HepG2 (cell line): Measurements from ENCODE around the gene FAM83F. TPM values are rescaled to one million over a fixed set of nuclear protein-coding genes. Genes with fewer than 3 reads are reported as not detected.
A peak's percentile ranks its signal among the peaks of the same experiment; 100 is the strongest.

Source experiments
- ATF4 ChIP-seq, 2 experiments: fragments of 450-650 bp in 1 of 2; sonication (generic) in 1 of 2; formaldehyde crosslinking; IDR thresholded peaks; 2 replicates each; pipeline versions ENCODE4 v1.5.0 to v1.8.0; 2020 to 2022; ENCODE audit warnings: mild to moderate bottlenecking in 1 of 2, missing genetic modification reagents in 1 of 2
- CCAR2 ChIP-seq: fragments of 200-400 bp; formaldehyde crosslinking; optimal IDR thresholded peaks from 2 replicates; pipeline ENCODE3; 2018; ENCODE audit warnings: low read depth, mild to moderate bottlenecking, low read length, moderate library complexity
- CEBPB ChIP-seq: IDR thresholded peaks from 2 replicates; pipeline ENCODE4 v1.6.1; 2011; ENCODE audit warnings: low read depth, low read length, improper control_type of control experiment, borderline replicate concordance
- DRAP1 ChIP-seq: IDR thresholded peaks from 2 replicates; pipeline ENCODE4 v1.6.1; 2016; ENCODE audit warnings: missing genetic modification reagents, missing compliant biosample characterization
- GATA4 ChIP-seq: sonication (generic); IDR thresholded peaks from 2 replicates; pipeline ENCODE4 v1.6.1; 2016; ENCODE audit warnings: antibody characterized with exemption, low read depth, borderline replicate concordance
- HNF4G ChIP-seq, 2 experiments: sonication (generic) in 1 of 2; formaldehyde crosslinking in 1 of 2; IDR thresholded peaks; 2 replicates each; pipeline versions ENCODE4 v1.4.0 to v1.6.1; 2011 to 2020; ENCODE audit warnings: borderline replicate concordance in 2 of 2, low read depth in 2 of 2, mild to moderate bottlenecking in 2 of 2, low read length in 1 of 2, missing genetic modification reagents in 1 of 2, moderate library complexity in 1 of 2
- MBD4 ChIP-seq: IDR thresholded peaks from 2 replicates; pipeline ENCODE4 v1.6.1; 2012; ENCODE audit warnings: low read length, inconsistent platforms, borderline replicate concordance
- MBNL3 ChIP-seq: fragments of 250-450 bp; sonication (Bioruptor Pico); conservative IDR thresholded peaks from 2 replicates; pipeline ENCODE4 v1.8.0; 2022; ENCODE audit warnings: mild to moderate bottlenecking, inconsistent platforms
- MEIS1 ChIP-seq: sonication (generic); formaldehyde crosslinking; IDR thresholded peaks from 2 replicates; pipeline ENCODE4 v1.9.0; 2021; ENCODE audit warnings: mild to moderate bottlenecking, missing genetic modification reagents, moderate library complexity, borderline replicate concordance
- MXD1 ChIP-seq: sonication (generic); formaldehyde crosslinking; IDR thresholded peaks from 2 replicates; pipeline ENCODE4 v1.4.0; 2020; ENCODE audit warnings: mild to moderate bottlenecking, missing genetic modification reagents
- MYNN ChIP-seq: sonication (generic); formaldehyde crosslinking; IDR thresholded peaks from 2 replicates; pipeline ENCODE4 v1.4.0; 2020; ENCODE audit warnings: mild to moderate bottlenecking, low read depth, missing genetic modification reagents
- MZF1 ChIP-seq: sonication (generic); formaldehyde crosslinking; IDR thresholded peaks from 2 replicates; pipeline ENCODE4 v1.8.1; 2023; ENCODE audit warnings: mild to moderate bottlenecking, missing genetic modification reagents, borderline replicate concordance
- NKX3-1 ChIP-seq: sonication (generic); formaldehyde crosslinking; IDR thresholded peaks from 2 replicates; pipeline ENCODE4 v1.5.0; 2020; ENCODE audit warnings: missing genetic modification reagents
- NR2F6 ChIP-seq, 2 experiments: IDR thresholded peaks; 2 replicates each; pipeline ENCODE4 v1.6.1; 2016; ENCODE audit warnings: antibody characterized with exemption in 1 of 2, mild to moderate bottlenecking in 1 of 2
- POGZ ChIP-seq: sonication (generic); formaldehyde crosslinking; IDR thresholded peaks from 2 replicates; pipeline ENCODE4 v1.4.0; 2020; ENCODE audit warnings: mild to moderate bottlenecking, missing genetic modification reagents
- PRMT3 ChIP-seq: sonication (generic); formaldehyde crosslinking; IDR thresholded peaks from 2 replicates; pipeline ENCODE4 v1.8.1; 2022; ENCODE audit warnings: low read depth, mild to moderate bottlenecking, moderate library complexity, missing genetic modification reagents, borderline replicate concordance
- SIN3B ChIP-seq: fragments of 150-350 bp; IDR thresholded peaks from 2 replicates; pipeline ENCODE4 v1.6.1; 2014; ENCODE audit warnings: low read length
- TCF7 ChIP-seq: sonication (generic); IDR thresholded peaks from 2 replicates; pipeline ENCODE4 v1.6.1; 2016; ENCODE audit warnings: antibody characterized with exemption, low read depth
- ZFP41 ChIP-seq: sonication (generic); formaldehyde crosslinking; IDR thresholded peaks from 2 replicates; pipeline ENCODE4 v1.4.0; 2020; ENCODE audit warnings: mild to moderate bottlenecking, missing genetic modification reagents, borderline replicate concordance
- ZFP91 ChIP-seq: sonication (generic); formaldehyde crosslinking; IDR thresholded peaks from 2 replicates; pipeline ENCODE4 v1.9.0; 2022; ENCODE audit warnings: missing genetic modification reagents, mild to moderate bottlenecking, borderline replicate concordance
- ZMYM3 ChIP-seq: sonication (generic); formaldehyde crosslinking; IDR thresholded peaks from 2 replicates; pipeline ENCODE4 v1.5.1; 2020; ENCODE audit warnings: mild to moderate bottlenecking, missing genetic modification reagents
- ZNF333 ChIP-seq: sonication (generic); formaldehyde crosslinking; IDR thresholded peaks from 2 replicates; pipeline ENCODE4 v1.4.0; 2020; ENCODE audit warnings: mild to moderate bottlenecking, missing genetic modification reagents, borderline replicate concordance
- ZNF724P ChIP-seq: sonication (generic); formaldehyde crosslinking; IDR thresholded peaks from 2 replicates; pipeline ENCODE4 v1.8.0; 2022; ENCODE audit warnings: missing genetic modification reagents, borderline replicate concordance
- ZNF746 ChIP-seq: sonication (generic); formaldehyde crosslinking; IDR thresholded peaks from 2 replicates; pipeline ENCODE4 v1.8.0; 2022; ENCODE audit warnings: mild to moderate bottlenecking, missing genetic modification reagents
- polyA plus RNA-seq, 8 experiments: library from polyadenylated mRNA; depleted of rRNA in 3 of 8; stranded (reverse) in 7 of 8; unstranded in 1 of 8; fragments of >200 nt; fragmentation: Illumina TruSeq in 4 of 8; extraction: Trizol in 4 of 8; gene quantifications; 2 replicates each; pipeline versions ENCODE4 v1.2.1 to v1.2.3, GENCODE V29; 2011 to 2016; ENCODE audit warnings: low read depth in 4 of 8, missing spikeins in 1 of 8, mixed read lengths in 1 of 8; ENCODE audit not compliant: insufficient read depth in 1 of 8
- total RNA-seq, 5 experiments: library from RNA; depleted of rRNA; stranded (reverse); fragments of >200 nt; fragmentation: Illumina TruSeq; extraction: Trizol; gene quantifications; 2 replicates each; pipeline ENCODE4 v1.2.3, GENCODE V29; 2016; ENCODE audit warnings: low read depth in 1 of 5

Gene FAM83F
- total and polyA plus RNA-seq, 2 of the 13 experiments (the other 11 are each of a cell fraction or from before 2014, with no cell fraction given) = not detected

GRCh38 chr22:40044870-40045834 is 50.4 kb downstream of the FAM83F start (continued):
- TF ChIP-seq MXD1 (CRISPR knock-in tag) (peak; percentile 59; the same call in 1 of the 2 replicates), SIN3B (no peak), ATF4 (CRISPR knock-in tag; IDR thresholded peaks at IDR 0.05) (no peak), GATA4 (no peak), MYNN (CRISPR knock-in tag) (no peak), NKX3-1 (CRISPR knock-in tag) (no peak), MZF1 (no peak), MBD4 (no peak), DRAP1 (no peak), MEIS1 (CRISPR knock-in tag) (no peak), CEBPB (no peak), ZNF333 (CRISPR knock-in tag) (no peak), HNF4G (IDR thresholded peaks at IDR 0.05; ENCODE audit: borderline replicate concordance, low read depth, low read length) (no peak), HNF4G (CRISPR knock-in tag; IDR thresholded peaks at IDR 0.05; ENCODE audit: borderline replicate concordance, low read depth) (no peak), TCF7 (no peak), ZFP91 (CRISPR knock-in tag) (peak; percentile 69; the same call in 1 of the 2 replicates), PRMT3 (CRISPR knock-in tag) (no peak), NR2F6 (IDR thresholded peaks at IDR 0.05) (no peak), NR2F6 (CRISPR knock-in tag; IDR thresholded peaks at IDR 0.05) (no peak), ZFP41 (CRISPR knock-in tag) (no peak), ZMYM3 (CRISPR knock-in tag) (no peak), POGZ (no peak), MBNL3 (no peak), ZNF724P (no peak), ZNF746 (0 out of 2 replicates have a peak, but pooled peaks have one; percentile 32), CCAR2 (no peak)
